Epidermal melanocyte (primary cell): ENCODE measurements around the gene NIT1.

Source experiments
- DNase-seq: peaks from one replicate; pipeline ENCODE4 v3.0.0; 2011; ENCODE audit warnings: low spot score; ENCODE audit not compliant: insufficient read length

The NIT1 gene, protein sequence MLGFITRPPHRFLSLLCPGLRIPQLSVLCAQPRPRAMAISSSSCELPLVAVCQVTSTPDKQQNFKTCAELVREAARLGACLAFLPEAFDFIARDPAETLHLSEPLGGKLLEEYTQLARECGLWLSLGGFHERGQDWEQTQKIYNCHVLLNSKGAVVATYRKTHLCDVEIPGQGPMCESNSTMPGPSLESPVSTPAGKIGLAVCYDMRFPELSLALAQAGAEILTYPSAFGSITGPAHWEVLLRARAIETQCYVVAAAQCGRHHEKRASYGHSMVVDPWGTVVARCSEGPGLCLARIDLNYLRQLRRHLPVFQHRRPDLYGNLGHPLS

DNA sequence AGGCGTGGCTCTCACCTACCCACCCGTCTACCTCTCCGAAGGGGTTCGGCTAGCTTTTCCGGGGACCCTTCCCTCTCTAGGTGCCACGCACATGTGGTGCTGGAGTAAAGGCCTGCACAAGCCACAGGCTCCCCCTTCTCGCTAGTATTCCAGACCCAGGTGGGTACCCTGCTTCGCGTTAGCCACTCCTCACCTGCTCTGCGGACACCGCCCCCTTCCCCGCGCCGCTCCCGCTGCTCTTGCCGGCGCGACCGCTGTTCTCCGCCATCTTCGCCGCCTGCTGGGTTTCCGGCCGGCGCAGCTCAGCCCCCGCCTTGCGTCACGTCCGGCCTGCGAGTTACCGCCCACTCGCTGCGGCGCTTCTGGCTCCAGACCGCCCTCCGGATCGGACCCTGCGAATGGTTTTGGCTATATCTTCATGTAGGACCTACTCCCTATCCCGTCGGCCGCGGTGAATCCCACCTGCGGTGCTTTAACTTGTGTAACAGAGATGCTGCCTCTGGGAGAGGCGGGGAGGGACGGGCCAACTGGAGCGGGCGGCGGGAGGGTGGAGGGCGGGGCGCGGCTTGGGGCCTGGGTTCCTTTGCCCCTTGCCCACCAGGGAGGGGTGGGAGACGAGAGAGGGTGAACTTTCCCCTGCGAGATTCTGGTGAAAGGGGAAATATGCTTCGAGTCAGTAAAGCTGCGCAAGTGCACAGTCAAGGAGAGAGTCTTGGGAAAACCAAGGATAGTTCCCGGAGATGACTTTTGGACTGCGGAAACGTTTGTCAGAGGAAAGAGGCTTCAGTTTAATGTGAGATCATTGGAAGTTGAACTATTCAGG is at the start of gene NIT1, which contains the start of gene PFDN2:
NIT1 (plus strand) TSS at position 347 of the 823 bp plus-strand sequence; CDS start at position 419, 72 bp downstream.
PFDN2 (minus strand) TSS at position 279 of the 823 bp plus-strand sequence; CDS start at position 268, 11 bp downstream.
- DNase-seq = peak; percentile 84

DNA sequence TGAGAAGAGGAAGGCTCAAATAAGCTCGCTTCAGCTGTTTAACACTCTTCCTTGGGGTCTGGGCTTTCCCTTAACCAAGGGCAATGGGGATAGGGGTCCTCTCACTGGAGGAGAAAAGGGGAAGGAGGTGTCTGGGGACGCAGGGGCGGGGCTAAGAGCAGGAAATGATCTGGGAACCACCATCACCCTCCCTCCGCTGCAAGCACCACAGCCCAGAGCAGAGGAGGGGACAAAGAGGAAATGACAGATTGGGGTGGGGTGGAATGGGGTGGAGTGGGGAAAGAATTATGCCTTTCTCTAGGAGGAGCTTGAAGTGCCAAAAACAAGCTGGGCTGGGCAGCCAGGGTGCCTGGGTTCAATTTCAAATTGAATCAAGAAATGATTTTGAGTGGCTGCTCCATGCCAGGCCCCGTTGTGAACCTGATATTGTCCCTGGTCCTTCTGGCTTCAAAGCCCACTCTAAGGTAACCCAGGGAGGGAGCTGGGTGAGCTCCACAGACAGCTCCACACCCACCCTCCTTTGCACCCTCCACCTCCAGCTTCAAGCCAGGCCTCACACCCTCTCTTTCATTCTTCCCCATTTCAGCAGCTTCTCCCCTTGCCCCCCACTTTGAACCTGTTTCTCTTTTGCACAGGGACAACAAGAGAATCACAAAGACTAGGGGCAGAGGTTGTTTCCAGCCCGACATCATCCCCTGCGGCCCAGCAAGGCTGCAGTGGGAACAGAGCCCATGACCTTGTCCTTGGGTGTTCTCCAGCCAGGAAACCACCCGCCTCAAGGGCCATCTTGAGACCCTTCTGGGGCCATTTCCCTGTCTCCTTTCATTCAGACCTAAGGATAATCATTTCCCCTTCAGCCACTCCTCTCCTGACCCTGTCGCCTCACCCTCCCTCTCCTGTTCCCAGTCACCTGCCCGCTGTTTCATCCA is 49.3 kb upstream of the NIT1 start:
- no peak for DNase-seq

DNA sequence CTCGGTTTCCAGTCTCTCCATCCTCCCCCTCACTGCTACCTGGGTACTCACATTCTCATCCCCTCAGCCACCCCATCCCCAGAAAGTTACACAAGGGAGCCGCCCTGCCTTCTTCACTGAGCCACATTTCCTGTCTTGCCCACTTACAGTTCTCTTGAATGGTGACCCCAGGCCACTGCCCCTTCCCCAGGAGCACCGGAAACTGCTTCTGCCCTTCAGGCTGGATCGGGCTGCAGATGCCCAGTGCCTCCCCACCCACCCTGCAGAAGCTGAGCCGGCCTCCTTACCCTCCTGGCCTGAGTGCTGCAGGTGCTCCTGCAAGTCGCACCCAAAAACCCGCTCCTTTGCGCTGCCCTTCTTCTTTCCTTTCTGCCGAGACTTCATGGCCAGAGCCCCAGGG is 48.7 kb upstream of the NIT1 start:
- no peak for DNase-seq

DNA sequence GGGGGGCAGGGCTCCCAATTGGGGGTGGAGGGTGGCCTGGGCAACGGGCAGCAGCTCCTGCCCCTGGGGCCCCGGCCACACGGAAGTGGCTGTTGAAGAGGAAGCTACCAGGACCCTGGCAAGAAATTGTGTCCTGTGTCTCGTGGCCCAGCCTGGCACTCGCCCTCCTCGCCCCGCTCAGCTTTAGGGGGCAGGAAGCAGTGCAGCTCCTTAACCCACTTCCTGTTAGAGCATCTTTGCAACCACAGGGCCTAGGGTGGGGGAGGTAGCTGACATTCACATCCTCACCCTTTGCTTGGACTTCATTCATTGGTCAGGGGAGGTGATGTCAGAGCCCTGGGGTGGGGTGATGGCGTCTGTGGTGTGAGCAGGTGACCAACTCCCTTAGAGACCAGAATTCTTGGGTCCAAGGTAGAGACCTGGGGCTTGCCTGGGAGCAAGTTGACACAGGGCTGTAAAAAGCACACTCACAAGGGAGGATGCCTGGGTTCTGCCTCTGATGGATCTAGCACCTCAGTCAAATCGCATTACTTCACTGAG is 48.1 kb upstream of the NIT1 start, which contains the start of gene ARHGAP30:
ARHGAP30 (minus strand) TSS at position 161 of the 540 bp plus-strand sequence. CDS start 267 bp downstream, outside the sequence.
- DNase-seq = no peak

DNA sequence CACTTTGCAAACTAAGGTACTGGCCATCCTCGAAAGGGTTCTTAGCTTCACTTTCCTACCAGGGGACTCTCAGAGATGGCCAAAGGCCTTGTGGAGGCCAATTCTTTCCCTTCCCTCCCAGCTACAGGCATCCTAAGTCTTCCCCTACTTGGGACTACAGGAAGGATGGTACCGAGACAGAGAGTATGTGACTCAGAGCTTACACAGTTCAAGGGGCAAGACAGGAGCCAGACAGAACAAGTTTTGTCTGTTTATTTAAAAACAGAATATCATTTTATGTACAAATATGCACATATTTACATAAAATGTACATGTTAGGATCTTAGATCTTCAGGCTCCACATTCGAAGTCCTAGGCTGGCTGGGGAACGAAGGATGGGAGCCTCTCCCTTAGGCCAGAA is 47.1 kb upstream of the NIT1 start:
- DNase-seq = no peak

DNA sequence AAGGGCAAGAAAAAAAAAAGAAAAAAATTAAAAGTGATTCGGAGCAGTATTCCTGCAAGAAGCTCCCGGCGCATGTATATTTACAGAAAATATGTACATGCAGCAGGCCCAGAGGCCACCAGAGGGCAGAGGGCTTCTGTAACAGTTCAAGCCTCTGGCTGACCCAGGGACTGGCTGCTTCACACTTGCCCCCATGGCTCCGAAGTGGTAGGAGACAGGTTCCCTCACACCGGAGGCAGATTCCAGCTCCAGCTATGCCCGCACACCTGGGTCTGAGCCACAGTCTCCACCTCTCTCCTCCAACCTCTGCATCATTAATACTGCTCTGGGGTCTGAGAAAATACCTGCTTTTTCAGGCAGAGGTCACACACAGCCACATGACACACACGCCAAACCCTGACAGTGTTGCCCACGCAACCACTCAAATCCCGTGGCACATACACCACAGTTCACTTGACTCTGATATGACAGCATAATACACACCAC is 46.0 kb upstream of the NIT1 start:
- DNase-seq = no peak

DNA sequence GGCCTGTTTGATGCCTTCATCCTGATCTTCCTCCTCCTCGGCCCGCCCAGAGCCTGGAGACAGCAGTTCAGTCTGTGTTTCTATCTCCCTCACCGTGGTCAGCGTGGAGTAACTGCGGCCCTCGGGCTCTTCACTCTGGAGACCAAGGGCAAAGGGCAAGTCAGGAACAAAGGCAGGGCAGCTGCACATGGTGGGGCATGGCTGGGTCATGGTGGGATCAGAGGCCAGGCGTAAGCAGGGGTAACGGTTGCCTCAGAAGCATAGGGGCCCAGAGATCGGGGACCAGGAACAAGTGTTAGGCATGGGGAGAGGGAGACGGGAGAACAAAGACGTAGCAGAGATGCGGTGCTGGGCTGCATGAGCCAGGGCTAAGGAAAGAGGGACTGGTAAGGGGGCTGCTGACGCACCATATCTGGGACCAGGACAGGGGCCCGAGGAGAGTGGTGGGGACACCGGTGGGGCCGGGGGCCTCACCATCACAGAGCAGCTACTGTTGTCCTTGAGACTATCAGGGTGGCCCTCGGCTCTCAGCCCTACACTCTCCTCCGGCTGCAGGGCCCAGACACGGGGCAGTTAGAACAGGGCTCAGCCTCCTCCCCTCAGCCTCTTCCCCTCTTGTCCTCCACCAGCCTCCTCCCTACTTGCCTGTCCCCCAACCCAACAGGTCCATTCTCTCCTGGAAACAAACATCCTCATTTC is 45.0 kb upstream of the NIT1 start:
- DNase-seq = no peak

DNA sequence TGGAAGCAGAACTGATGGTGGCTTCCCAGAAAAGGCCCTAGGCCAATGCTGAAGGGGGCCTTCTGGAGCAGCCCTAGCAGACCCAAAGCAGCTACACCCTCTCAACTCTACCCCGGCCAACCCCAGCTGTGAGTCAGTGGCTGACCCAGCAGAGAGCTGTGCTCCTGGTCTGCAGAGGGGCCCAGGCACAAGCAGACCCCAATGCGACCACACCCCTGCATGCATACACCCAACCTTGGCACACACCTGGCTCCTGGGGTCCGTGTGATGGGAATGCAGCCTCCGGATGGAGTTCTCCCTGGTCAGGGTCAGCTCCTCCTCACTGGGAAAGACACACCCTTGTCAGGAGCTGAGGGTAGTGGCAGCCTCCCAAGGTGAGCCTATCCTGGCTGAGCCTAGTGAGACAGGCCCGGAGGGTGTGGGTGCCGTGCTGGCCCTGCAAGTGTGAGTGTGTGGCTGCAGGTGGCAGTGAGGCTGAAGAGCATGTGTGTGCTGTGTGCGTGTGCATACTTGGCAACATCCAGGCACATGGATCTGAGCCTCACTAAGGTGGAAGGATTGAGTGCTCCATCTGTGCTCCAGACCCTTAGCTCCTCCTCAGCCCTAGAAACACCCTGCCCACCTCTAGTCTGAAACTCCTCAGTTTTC is 44.3 kb upstream of the NIT1 start:
- no peak for DNase-seq

DNA sequence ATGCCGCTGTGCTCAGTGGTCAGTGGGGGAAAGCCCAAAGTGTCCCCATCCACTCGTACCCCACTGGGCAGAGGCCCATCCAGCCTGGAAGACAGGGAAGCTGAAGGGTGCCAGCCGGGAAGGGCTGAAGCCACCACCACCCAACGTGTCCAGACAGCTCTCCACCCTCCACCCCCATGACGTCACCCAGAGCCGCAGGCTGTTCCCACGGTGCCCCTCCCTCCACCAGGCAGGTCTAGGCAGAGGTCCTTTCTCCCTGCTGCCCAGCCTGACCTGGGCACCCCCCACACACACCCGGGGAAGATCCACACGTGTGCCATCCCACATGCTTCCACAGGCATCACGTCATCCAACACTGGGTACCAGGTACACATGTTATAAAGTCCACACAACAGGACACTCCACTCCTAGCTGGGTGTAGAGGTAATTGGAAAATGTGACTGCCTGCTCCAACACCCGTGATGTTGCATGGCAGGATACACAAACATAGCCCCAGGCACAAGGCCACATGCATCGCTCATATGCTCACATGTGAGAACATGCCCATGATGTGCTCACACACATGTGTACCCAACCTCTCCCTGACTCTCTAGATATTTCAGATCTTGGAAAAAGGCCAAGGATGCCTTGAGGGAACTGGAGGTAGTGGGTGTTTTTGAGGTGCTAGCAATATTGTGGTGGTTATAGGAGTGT is 43.1 kb upstream of the NIT1 start:
- no peak for DNase-seq

DNA sequence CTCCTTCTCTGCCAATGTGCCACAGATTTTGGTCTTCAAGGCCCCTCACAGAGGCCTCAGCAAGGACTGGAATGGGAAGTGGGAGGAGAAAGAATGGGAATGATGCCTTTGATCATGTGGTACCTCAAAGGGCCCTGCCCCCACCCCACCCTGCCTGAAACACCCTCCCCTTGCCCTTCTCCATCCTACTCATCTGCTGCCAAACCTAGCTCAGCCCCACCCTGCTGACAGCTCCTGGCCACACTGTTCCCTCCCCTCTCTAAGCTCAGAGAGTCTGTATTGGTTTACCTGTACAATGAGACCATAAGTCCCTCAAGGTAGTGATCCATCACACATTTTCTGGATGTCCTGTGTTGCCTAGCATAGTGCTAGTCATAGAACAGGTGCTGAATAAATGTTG is 41.5 kb upstream of the NIT1 start:
- DNase-seq = no peak

DNA sequence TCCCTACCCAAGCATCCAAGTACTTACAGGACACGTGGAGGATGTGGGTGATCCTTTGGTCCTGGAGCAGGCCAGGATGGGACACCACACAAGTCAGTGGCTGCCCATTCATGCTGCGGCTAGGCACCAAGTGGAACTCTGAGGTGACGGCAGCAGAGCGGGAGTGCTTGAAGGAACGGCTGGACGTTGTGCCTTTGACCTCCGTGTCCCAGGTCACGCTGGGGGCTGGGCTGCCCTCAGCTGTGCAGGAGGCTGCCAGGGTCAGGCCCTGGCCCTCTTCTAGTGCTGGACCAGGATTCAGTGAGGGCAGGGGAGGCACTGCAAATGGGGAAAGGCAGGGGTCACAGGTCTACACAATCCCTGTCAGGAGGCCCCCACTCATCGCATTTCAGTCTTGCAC is 40.5 kb upstream of the NIT1 start:
- no peak for DNase-seq

DNA sequence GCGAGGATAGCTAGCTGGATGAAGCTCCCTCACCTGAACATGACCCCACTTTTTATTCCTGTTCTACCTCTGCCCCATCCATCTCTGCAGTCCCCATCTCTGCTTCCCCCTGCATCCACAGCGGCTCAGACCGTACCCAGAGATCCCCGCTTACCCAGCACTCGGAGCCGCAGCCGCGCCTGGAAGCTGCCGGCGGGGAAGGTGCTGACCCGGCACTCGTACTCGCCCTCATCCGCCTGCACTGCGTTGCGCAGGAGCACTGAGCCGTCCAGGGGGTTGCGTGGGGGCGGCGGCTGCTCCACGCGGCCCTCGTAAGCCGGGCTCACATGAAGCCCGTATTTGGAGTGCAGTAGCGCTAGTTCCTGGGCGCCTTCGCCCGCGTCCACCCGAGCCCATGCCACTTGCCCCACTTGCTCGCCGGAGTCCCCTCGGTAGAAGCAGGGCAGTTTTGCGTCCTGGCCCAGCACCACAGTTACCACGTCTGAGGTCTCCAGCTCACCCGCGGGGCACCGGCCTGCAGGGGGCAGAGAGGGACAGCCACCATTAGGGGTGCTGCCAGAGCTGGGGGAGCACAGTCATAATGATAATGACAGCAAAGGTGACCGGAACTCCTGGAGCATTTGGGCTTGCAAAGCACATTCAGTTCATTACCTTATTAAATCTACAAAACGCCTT is 38.3 kb upstream of the NIT1 start:
- no peak for DNase-seq

DNA sequence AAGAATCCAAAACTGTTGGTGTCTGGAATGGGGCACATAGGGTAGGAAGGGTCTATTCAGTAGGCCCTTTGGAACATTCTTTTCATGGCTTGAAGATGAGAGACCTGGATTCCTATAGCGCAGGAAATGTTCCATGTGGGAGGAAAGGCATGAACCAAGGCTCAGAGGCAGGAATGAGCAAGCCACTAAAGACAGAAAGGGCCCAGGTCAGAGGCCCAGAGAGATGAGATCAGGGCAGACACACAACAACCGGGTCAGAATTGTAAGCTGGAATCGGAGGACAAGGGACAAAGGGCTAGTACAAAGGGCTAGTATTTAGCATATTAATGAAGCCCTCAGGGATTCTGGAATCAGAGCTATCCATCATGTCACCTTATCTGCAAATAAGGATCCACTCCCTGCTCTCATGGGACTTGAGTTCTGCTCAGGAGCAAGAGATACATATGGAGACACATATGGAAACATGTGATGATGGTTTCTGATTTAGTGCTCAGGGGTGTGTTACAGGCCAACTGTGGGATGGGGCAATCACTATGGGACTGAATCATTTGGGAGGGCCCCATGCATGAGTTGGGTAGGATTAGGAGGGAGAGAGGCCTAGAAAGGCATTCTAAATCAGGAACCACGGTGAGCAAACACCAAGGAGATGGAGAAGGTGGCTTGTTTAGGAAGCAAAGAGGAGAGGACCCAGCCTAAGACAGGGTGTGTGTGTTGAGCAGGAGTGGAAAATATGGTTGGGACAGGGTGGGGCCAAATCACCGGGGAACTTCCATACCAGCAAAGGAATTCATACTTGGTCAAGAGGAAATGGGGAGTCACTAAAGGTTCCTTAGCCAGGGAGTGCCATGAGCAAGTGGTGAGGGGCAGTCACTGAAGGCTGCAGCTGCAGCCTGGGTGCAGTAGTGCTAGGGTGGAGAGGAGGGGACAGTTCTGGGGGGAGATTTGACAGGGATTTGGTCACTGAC is 37.2 kb upstream of the NIT1 start:
- DNase-seq = no peak

DNA sequence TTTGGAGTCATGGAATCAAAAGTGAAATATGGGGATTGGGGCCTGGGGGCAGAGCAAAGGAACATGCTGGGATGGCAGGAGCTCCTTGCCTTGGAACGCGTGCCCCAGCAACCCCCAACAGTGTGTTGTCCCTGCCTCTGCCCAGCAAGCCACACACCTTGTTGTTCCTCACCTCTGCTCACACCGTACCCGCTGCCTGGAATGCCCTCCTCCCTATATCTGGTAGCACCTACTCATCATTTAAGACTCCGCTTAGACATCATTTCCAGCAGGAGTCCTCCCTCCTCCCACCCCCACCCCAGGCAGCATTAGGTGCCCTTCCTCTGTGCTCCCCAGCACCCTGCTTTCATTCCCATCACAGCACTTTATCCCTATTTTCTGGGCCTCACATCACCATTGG is 36.4 kb upstream of the NIT1 start:
- DNase-seq = no peak

DNA sequence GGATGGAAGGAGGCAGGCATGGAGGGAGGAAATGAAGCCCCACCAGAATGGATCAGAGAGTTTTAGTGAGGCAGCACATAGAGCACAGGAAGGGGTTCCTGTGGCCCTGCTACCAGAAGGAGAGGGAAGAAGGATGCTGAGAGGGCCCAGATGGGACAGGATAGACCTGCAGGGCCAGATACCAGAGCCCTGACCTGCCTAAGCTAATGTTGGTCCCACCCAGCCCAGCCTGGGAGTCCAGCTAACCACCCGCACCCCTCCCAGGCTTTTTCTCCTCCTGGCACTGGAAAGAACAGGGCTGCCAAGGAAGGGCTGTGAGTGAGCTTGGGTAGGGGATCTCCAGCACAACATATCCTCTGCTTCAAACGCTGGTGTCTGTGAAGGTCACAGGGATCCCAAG is 35.4 kb upstream of the NIT1 start:
- no peak for DNase-seq

DNA sequence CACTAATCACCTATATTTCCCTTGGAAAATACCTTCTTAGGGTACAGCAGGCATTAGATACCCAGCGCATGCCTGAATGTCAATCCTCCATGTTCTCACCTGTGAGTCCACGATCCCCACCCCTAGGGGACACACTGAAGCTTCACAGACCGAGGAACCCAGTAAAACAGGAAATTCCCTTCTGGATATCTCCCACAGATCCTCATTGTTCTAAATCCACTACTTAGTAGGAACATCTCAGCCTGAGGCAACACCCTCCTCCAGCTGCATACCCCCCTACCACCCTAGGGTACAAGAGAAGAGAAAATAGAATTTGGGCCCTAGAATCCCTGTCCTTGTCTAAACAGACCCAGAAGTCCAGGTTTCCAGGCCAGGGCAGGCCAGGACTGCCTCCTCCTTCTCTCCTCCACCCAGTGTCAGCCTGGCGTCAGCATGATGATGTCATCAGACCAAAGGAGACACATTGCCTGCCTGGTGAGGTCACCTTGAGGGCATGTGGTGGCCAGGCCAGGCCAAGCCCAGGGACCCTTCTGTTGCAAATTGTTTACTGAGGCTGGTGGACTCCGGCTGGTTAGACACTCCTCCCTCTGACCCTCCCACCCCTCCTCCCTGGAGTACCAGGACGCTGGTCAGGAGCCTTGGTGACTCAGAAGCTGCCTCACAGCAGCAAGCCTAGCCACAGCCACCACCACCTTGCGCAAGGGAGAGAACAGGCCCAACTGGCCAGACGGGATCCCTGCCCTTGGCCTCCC is 34.7 kb upstream of the NIT1 start:
- DNase-seq = no peak
